GM15510 (cell line): Measurements from ENCODE around the gene DGKI.

ENCODE experiments used
- POLR2A ChIP-seq: IDR thresholded peaks from 3 replicates; pipeline ENCODE4 v1.6.1; 2011; ENCODE audit warnings: borderline replicate concordance; ENCODE audit not compliant: insufficient read length; ENCODE audit errors: extremely low read depth

Gene DGKI

GRCh38 chr7:137453356-137453755 lies 393.4 kb downstream of the DGKI start:
- no peak for TF ChIP-seq POLR2A

DNA sequence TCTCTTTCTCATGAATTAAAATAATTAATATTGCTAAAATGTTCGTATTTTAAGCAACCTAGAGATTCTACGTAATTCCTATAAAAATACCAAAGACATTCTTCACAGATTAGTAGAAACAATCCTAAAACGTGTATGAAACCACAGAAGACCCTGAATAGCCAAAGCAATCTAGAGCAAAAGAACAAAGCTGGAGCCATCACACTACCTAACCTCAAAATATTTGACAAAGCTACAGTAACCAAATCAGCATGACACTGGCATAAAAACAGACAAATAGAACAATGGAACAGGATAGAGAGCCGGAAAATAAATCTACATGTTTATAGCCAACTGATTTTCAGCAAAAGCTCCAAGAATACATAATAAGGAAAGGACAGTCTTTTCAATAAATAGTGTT lies 397.8 kb downstream of the DGKI start:
- no peak for TF ChIP-seq POLR2A

- no peak for TF ChIP-seq POLR2A
These were observed 400.7 kb downstream of the DGKI start for GRCh38 chr7:137446025-137446424.

GRCh38 chr7:137445268-137445667 lies 401.5 kb downstream of the DGKI start:
- TF ChIP-seq POLR2A: no peak

DNA sequence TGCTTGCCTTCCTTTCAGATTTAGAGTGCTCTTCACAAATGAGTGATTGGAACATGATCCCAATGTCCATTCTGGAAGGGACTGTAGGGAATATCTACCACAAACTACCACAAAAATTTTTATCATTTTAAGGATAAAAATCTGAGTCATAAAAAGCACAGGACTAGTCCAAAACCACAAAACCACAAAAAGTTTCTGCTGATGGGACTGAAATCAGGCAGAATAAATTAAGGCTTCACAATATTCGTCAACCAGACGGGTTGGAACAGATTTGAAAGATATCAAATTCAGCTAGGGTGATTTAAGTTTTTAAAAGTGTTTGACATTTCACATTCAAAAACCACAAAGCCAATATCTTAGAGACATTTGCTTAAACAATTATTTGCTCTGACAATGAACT lies 403.2 kb downstream of the DGKI start:
- TF ChIP-seq POLR2A: no peak

DNA sequence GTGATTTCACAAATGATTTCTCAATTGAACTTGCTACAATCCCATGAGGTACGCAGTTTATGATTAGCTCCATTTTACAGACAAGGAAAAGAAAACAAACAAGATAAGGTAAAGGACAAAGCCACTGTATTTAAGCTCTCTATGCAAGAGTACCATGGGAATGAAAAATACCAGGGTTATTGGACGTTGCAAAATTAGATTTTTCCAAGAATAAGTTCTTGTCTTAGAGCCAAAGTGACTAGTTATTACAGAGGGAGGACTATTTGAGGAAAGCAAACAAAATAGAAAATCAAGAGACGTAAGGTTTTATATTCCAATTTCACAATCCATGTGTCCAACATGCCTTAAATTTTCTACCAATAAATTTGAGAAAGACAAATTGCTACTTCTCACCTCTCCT lies 405.3 kb downstream of the DGKI start:
- TF ChIP-seq POLR2A: no peak

DNA sequence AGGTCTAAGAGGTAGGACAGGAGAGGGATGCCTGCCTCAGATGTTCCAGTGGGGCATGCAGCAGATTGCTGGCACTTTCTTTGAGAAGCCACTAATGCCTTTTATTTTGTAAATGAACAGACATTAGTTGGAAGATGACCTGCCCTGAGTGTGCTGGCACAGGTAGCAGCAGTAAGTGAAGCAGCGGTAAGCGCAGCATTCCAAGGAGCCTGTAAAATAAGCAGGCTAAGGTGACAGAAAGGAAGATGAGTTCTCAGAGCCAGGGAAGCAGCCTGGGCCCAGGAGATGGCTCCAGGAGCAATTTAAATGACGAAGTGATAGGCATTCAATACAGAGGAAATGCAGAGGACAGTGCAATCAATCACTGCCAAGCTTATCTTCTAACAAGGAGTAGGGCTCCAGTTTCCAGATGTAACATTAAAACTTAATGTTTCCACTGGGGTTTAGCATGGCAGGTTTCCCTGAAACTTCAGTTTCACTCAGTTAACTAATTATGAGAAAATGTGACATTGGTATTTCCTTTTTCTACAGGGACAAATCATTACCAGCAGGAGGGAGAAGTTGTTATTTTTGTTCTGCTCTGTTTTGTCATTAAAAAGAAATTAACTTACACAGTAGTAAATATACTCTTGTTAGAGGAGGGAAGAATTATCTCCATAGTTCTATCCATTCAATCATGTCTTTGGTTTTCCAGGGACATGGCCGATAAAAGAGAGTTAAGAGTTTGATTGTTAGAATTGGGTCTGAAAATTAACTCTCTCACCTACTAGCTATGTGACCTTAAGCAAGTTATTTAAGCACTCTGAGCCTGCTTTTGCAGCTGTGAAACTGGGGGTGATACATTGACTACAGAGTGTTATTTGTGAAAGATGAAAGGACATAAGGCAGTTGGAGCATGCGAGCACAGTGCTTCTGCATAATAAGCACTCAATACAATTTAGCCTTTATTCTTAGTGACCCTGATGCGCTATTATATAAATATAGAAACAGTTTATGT lies 406.6 kb downstream of the DGKI start:
- TF ChIP-seq POLR2A: no peak

GRCh38 chr7:137434946-137435345 lies 411.8 kb downstream of the DGKI start:
- no peak for TF ChIP-seq POLR2A

DNA sequence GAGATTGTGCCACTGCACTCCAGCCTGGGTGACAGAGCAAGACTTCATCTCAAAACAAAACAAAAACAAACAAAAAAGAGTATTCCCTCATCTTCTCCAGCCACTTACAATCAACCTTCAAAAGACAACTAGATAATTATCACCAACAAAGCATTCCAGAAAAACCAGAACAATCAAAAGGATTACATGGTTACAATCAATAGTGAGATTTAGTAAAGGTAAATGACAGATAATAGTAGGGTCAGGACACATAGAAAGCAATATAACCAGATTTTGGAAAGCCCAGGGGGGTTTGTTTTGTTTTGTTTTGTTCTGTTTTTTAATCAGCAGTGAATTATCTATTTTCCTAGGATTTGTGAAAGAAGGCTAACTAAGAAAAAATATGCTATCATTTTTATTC lies 412.2 kb downstream of the DGKI start:
- no peak for TF ChIP-seq POLR2A

GRCh38 chr7:137423321-137423720 lies 423.5 kb downstream of the DGKI start:
- no peak for TF ChIP-seq POLR2A

GRCh38 chr7:137421366-137421765 lies 425.4 kb downstream of the DGKI start:
- no peak for TF ChIP-seq POLR2A

- TF ChIP-seq POLR2A: no peak
These were observed 427.9 kb downstream of the DGKI start for GRCh38 chr7:137418841-137419240.

- TF ChIP-seq POLR2A: no peak
These were observed 429.3 kb downstream of the DGKI start for GRCh38 chr7:137417464-137417863.

GRCh38 chr7:137413901-137414300 lies 432.9 kb downstream of the DGKI start:
- TF ChIP-seq POLR2A: no peak

DNA sequence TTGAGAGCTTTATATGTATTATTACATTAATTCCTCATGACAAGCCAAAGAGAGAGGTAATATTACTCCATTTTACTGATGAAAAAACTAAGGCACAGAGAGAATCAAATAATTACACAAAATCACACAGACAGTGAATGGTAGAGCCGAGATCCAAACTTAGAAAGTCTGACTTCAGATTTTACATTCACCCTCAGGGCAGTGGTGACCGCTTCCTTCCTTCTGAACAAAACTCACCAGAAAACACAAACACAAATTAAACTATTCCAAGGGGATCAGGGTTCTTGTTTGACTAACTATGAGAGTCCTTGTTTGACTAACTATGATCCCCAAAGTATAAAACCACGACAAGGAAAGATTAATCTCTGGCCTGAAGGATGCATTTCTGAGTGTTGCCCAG lies 435.3 kb downstream of the DGKI start:
- TF ChIP-seq POLR2A: no peak

DNA sequence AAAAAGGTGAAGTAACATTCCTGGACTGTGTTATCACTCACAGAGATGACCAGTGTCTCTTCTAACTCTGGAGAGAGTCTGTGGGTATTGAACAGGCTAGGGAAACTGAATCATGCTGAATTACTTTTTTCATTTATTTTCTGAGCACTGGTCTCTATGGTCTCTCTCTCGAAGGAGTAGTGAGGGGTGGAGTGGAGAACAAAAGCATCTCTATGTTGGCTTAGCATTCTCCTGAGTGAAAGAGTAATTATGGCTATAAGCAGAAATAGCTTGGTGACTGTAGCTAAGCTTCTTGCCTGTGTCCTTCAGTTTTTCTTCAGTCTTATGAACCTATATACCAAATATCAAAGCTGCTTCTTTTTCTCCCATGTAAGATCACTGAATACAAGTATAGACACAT lies 438.6 kb downstream of the DGKI start:
- TF ChIP-seq POLR2A: no peak
